NCI-H748 (cell line): ENCODE data around the gene CRISP2.

ENCODE experiments used
- DNase-seq: peaks from one replicate; lab custom pipeline; 2025; ENCODE audit not compliant: unreplicated experiment; lab: John Stamatoyannopoulos, UW

CRISP2 gene

GRCh38 chr6:49662231-49662891, 51.0 kb downstream of the CRISP2 start:
- no peak for DNase-seq

- no peak for DNase-seq
Measured at GRCh38 chr6:49653942-49654341, 59.4 kb downstream of the CRISP2 start.

- no peak for DNase-seq
Measured at GRCh38 chr6:49653438-49653837, 59.9 kb downstream of the CRISP2 start.

GRCh38 chr6:49651239-49651638, 62.1 kb downstream of the CRISP2 start:
- DNase-seq: no peak

- DNase-seq: no peak
Measured at GRCh38 chr6:49649988-49650387, 63.4 kb downstream of the CRISP2 start.

- DNase-seq: no peak
Measured at GRCh38 chr6:49648036-49648435, 65.3 kb downstream of the CRISP2 start.

- DNase-seq: no peak
Measured at GRCh38 chr6:49647476-49647875, 65.9 kb downstream of the CRISP2 start.

- DNase-seq: no peak
Measured at GRCh38 chr6:49646942-49647341, 66.4 kb downstream of the CRISP2 start.

- no peak for DNase-seq
Measured at GRCh38 chr6:49646130-49646824, 67.1 kb downstream of the CRISP2 start.

- DNase-seq: no peak
Measured at GRCh38 chr6:49645139-49645538, 68.2 kb downstream of the CRISP2 start.
